ENCODE data around the gene MTCH1.

DNA sequence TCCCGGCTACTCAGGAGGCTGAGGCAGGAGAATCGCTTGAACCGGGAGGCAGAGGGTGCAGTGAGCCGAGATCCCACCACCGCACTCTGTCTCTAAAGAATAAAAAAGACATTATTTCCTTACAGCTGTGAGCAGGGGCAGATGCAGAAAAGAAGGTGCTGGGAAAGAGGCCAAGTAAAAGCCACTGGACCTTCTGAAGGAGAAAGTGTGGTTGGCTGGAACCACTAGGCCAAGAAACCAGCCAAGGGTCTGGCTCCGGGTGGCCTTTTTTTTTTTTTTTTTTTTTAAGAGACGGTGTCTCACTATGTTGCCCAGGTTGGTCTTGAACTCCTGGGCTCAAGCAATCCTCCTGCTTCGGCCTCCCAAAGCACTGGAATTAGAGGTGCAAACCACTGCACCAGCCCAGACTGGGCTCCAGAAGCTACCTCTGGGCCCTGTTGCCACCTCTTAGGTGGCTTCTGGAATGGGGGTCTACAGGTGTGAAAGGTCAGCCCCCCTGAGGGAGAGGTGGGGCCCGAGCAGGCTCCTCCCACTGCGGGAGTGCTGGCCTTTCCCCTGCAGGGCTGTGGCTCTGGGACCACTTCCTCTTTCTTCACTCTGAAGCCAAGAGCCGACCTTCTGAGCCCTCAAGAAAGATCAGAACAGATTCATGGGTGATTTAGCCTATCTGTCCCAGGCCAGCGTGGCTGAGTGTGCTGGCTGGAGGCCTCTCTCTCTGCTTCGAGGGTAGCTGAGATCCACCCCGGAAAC lies 19.2 kb upstream of the MTCH1 start, which contains the start of gene FGD2:
- TF ChIP-seq POLR2A (IDR thresholded peaks at IDR 0.05; ENCODE audit: low read length) = no peak
- no peak for TF ChIP-seq GATA1 (IDR thresholded peaks at IDR 0.05; ENCODE audit: low read depth, low read length)
